Pancreas (tissue), 10 donors: ENCODE results near the gene PPIL3. TPM values are rescaled to one million over a fixed set of nuclear protein-coding genes. Genes with fewer than 3 reads are reported as not detected.
"Not testable (repeated sequence)": the region's sequence is repeated elsewhere in the genome, so short reads cannot be mapped to it uniquely, and the experiment has no call there.

ENCODE experiments used
- ATAC-seq, 4 donors: fragments of 200-7000 bp; cut with Tn5 transposase; one replicate each; pipeline versions ENCODE4 v1.8.0 to v1.9.1; 2020; ENCODE audit warnings: mild to moderate bottlenecking in 4 of 4, moderate library complexity in 4 of 4
- DNase-seq, 6 donors: peaks; one replicate each; pipeline ENCODE4 v3.0.0-alpha.2; 2020
- FAIRE-seq: peaks from 2 replicates; lab custom pipeline; 2012; peaks lifted over from hg19 to GRCh38; lab: Jason Lieb, UNC
- H3K27ac ChIP-seq, 4 donors: fragments of 200-600 bp; sonication (generic); 1 replicate in 3 of 4; 2 replicates in 1 of 4; pipeline versions ENCODE4 v1.5.0 to v1.8.0; 2020
- H3K27me3 ChIP-seq, 4 donors: fragments of 200-600 bp; one replicate each; pipeline ENCODE4 v1.8.0; 2021
- H3K36me3 ChIP-seq, 3 donors: fragments of 200-600 bp; sonication (generic) in 1 of 3; one replicate each; pipeline versions ENCODE4 v1.5.0 to v1.8.0; 2020 to 2021
- H3K4me1 ChIP-seq, 3 donors: fragments of 200-600 bp; one replicate each; pipeline ENCODE4 v1.8.0; 2021
- H3K4me3 ChIP-seq, 4 donors: fragments of 200-600 bp; sonication (generic) in 2 of 4; one replicate each; pipeline versions ENCODE4 v1.5.0 to v1.8.0; 2020 to 2021
- H3K9me3 ChIP-seq, 4 donors: fragments of 200-600 bp; one replicate each; pipeline ENCODE4 v1.8.0; 2021
- CTCF ChIP-seq, 4 donors: fragments of 200-600 bp; sonication (generic) in 3 of 4; IDR thresholded peaks; one replicate each; pipeline versions ENCODE4 v1.5.0 to v1.8.0; 2021; ENCODE audit warnings: antibody characterized with exemption in 4 of 4
- WGBS, 2 donors: extraction: QIAGEN DNeasy Blood & Tissue Kit; methylation state at CpG; one replicate each; pipeline ENCODE4 v1.1.7; 2013; 5-methylcytosine and 5-hydroxymethylcytosine counted together
- intact Hi-C, 3 donors: fragments of 100-400 bp; cut with DNase I; formaldehyde crosslinking; loops; one replicate each; pipeline versions ENCODE4 v1.11.1 to v1.14.2; 2022
- polyA plus RNA-seq, 2 donors: library from polyadenylated mRNA; stranded (reverse); fragments of 200-250 nt; gene quantifications; one replicate each; pipeline ENCODE4 v1.2.3, GENCODE V29; 2013
- total RNA-seq, 6 donors: library from RNA; stranded (reverse); fragmentation: NEBNext Ultra II Directional in 4 of 6; extraction: Animal tissue kit (Norgen Biotek cat#: 25700) in 4 of 6; gene quantifications; one replicate each; pipeline versions ENCODE4 v1.2.1 to v1.2.4, GENCODE V29; 2021 to 2023
- donor health status: healthy with polysubstance abuse.
- donor health status: DM: no; HTN: no; CAD: no; lungs with moderate emphysema.
- donor health status: DM: no; HTN: no; CAD: no.
- donor health status: control.
- donor health status: control.
- donor health status: Bipolar disorder and iron deficiency.
- donor health status: DM: yes; HTN: yes; CAD: no.
- donor health status: DM: no; HTN: no; CAD: no.
- donor health status: DM: no; HTN: no; CAD: no.
- donor health status: DM: yes; HTN: yes; CAD: no.

Gene PPIL3
- total and polyA plus RNA-seq, 8 donors: 7.2 to 21.8 (median 11.8) TPM

DNA sequence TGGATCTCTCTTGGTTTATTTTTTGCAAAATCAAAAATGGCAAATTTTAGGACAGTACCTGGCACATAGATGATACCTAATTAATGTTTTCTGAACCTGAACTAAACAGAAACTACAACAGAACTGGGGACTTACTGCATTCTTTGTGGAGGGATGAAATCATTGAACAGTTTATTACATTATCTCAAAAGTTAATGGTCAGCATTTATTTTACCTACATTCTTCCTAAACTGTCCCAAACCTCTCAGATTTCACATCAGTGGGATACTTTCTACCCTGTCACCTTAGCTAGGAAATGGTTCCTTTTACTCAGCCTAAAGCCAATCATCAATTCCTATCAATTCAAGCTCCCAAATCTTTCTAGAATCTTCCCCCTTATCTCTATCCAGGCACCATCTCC lies 10.6 kb upstream of the PPIL3 start:
- ATAC-seq (no peak), FAIRE-seq (no peak), DNase-seq (no peak)
- H3K4me1 ChIP-seq: no peaks in the 10 kb centered on the region
- no peak for TF ChIP-seq CTCF (IDR thresholded peaks at IDR 0.05)
- H3K27ac ChIP-seq: no peak overlapping the region
- no peaks in the 10 kb centered on the region for H3K9me3 ChIP-seq
- peaks cover 4 to 48% (median 15%) of the 10 kb centered on the region in 3 donors for H3K36me3 ChIP-seq
- no peaks in the 10 kb centered on the region for H3K27me3 ChIP-seq
- intact Hi-C loops: no loop called here
- H3K4me3 ChIP-seq: no peak overlapping the region

GRCh38 chr2:200881715-200882249 lies 7.1 kb downstream of the PPIL3 start:
- H3K27ac ChIP-seq, intact Hi-C loops, FAIRE-seq, H3K27me3 ChIP-seq, H3K4me3 ChIP-seq, DNase-seq, ATAC-seq, H3K4me1 ChIP-seq, H3K9me3 ChIP-seq: not testable (repeated sequence)
- peaks cover 5 to 63% (median 16%) of the 10 kb centered on the region in 3 donors for H3K36me3 ChIP-seq
- 76 to 81% methylated on average over 2 of the region's 2 CpGs for WGBS, 2 donors

DNA sequence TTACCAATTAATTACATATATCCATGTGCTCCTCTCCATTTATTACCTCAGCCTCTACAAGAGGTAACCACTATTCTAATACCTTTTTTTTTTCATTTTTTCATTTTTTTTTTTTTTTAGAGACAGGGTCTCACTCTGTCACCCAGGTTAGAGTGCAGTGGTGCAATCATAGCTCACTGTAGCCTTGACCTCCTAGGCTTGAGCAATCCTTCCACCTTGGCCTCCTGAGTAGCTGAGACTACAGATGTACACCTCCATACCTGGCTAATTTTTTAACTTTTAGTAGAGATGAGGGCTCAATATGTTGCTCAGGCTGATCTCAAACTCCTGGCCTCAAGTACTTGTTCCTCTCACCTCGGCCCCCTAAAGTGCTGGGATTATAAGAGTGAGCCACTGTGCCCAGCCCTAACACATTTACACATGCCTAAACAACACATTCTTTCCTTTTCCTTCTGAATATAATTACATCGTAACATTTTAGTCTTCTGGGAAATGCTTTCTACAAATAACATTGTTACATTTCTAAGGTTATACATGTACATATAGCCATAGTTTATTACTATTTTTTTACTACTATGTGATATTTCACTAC lies 10.5 kb downstream of the PPIL3 start:
- ATAC-seq: no peak
- no peak for DNase-seq
- Histone ChIP-seq H3K9me3 (no peaks in the 10 kb centered on the region), H3K27me3 (no peaks in the 10 kb centered on the region), H3K4me3 (no peak overlapping the region), H3K4me1 (no peaks in the 10 kb centered on the region), H3K36me3 (peaks cover 5 to 67% (median 24%) of the 10 kb centered on the region in 3 donors), H3K27ac (no peak overlapping the region)
- intact Hi-C loops: no loop called here
- TF ChIP-seq CTCF (IDR thresholded peaks at IDR 0.05): no peak
- WGBS, 2 donors: 95 to 97% methylated on average over 2 of the region's 2 CpGs
- FAIRE-seq: no peak

DNA sequence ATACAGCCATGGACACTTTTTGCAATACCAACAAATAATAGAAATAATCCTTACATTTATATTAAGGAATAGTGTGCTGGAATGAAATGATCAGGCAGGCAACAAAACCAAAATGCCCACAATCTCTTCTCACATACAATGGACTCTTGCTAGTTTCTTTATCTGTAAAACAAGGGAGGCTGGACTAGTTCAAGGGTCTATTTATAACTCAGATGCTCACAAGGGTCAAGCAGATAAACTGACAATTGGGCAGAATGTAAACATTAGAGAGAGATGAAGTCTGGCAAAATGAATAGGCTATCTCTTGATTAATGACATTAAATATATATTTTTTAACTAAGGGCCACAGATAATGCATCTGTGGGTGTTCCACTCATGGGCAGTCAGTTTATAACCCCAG lies 11.4 kb downstream of the PPIL3 start:
- TF ChIP-seq CTCF (IDR thresholded peaks at IDR 0.05): no peak
- FAIRE-seq: no peak
- intact Hi-C loops: no loop called here

DNA sequence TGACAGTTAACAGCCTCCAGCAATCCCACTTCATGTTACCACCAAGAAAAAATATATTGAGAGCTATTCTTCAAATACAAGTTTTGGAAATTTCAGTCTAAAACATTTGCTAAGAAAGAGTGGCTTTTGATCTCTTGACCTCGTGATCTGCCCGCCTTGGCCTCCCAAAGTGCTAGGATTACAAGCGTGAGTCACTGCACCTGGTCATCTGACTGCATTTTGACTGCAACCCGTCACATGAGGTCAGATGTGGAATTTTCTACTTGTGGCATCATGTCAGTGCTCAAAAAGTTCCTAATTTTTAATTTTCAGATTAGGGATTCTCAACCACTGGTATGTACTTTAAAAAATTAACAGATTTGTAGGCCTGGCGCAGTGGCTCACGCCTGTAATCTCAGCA lies 15.3 kb downstream of the PPIL3 start:
- Histone ChIP-seq H3K4me3 (no peak overlapping the region), H3K36me3 (peaks cover 0 to 31% (median 13%) of the 10 kb centered on the region in 3 donors), H3K4me1 (no peaks in the 10 kb centered on the region), H3K27ac (no peak overlapping the region), H3K9me3 (no peaks in the 10 kb centered on the region), H3K27me3 (no peaks in the 10 kb centered on the region)
- 95 to 96% methylated on average over 6 of the region's 6 CpGs for WGBS, 2 donors
- FAIRE-seq: no peak
- TF ChIP-seq CTCF (IDR thresholded peaks at IDR 0.05): no peak
- DNase-seq: no peak
- ATAC-seq: no peak
- intact Hi-C loops: no loop called here

More for the DNA sequence above, 11.4 kb downstream of the PPIL3 start:
- H3K4me3 ChIP-seq: no peak overlapping the region
- DNase-seq (no peak), ATAC-seq (no peak)
- H3K27ac ChIP-seq: no peak overlapping the region
- no peaks in the 10 kb centered on the region for H3K4me1 ChIP-seq
- H3K27me3 ChIP-seq: no peaks in the 10 kb centered on the region
- no peaks in the 10 kb centered on the region for H3K9me3 ChIP-seq
- peaks cover 5 to 63% (median 24%) of the 10 kb centered on the region in 3 donors for H3K36me3 ChIP-seq
